Measurements from ENCODE around the gene COPS3. TPM values are rescaled to one million over a fixed set of nuclear protein-coding genes. Genes with fewer than 3 reads are reported as not detected.
"Not testable (repeated sequence)": the region's sequence is repeated elsewhere in the genome, so short reads cannot be mapped to it uniquely, and the experiment has no call there.

COPS3 gene
- total RNA-seq, 2 donors from 2014 or later = 46.0 to 65.5 TPM

DNA sequence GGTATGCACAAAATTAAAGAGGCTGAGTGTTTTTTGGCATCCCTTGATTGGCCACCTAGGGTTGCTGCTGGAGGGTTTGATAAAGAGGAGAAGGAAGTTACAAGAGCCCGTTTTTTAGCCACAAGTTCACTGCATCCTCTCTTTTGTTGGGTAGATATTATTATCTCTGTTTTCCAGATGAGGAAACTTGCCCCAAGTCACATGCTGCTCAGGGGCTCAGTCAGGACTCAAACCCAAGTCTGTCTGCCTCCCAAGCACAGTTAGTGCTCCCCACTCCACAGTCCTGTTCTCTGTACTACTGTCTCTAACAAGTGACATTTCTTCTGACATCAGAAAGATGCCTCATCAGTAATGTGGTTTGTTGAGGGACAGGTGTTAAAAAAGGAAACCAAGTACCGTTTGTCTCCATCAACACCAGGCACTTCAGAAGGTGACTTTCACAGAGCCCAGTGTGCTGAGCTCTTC lies 23.5 kb upstream of the COPS3 start:
- Histone ChIP-seq H3K9me3 (no peaks in the 10 kb centered on the region), H3K4me1 (peaks cover 0 to 27% of the 10 kb centered on the region in 2 donors), H3K36me3 (no peaks in the 10 kb centered on the region), H3K4me3 (no peak overlapping the region), H3K27ac (peak overlapping the region in 1 of 2 donors; percentile 31), H3K27me3 (no peaks in the 10 kb centered on the region)
- no peak for DNase-seq (ENCODE audit: low spot score)
- TF ChIP-seq, protein P1, sequence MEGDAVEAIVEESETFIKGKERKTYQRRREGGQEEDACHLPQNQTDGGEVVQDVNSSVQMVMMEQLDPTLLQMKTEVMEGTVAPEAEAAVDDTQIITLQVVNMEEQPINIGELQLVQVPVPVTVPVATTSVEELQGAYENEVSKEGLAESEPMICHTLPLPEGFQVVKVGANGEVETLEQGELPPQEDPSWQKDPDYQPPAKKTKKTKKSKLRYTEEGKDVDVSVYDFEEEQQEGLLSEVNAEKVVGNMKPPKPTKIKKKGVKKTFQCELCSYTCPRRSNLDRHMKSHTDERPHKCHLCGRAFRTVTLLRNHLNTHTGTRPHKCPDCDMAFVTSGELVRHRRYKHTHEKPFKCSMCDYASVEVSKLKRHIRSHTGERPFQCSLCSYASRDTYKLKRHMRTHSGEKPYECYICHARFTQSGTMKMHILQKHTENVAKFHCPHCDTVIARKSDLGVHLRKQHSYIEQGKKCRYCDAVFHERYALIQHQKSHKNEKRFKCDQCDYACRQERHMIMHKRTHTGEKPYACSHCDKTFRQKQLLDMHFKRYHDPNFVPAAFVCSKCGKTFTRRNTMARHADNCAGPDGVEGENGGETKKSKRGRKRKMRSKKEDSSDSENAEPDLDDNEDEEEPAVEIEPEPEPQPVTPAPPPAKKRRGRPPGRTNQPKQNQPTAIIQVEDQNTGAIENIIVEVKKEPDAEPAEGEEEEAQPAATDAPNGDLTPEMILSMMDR (IDR thresholded peaks at IDR 0.05) = no peak

DNA sequence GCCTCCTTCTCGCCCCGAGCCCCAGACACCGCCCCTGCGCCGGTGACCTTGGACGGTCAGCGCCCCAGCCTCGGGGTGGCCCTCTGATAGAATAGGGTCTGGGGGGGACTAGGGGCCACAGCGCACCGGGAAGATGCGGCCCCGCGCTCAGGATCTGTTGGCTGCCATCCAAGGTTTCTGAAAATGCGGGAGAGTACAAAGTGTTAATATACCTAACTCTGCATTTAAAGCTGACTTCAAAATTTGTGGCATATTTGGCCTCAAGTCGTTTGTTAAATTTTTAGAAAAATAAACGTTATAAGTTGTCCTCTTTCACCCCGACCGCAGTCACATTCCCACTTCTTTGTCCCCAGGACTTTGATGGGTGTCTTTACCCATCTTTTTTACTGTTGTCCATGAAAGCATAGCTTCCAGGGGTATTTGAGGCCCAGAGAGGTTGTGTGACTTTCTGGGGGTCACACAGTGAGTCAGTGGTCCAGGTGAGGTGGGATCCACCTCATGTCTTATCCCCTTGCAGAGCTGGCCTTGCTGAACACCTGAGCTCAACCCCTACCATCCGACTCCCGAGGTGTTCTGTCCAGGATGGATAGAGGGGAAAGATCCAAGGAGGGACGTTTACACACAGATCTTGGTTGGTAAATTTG lies 22.9 kb upstream of the COPS3 start:
- TF ChIP-seq, protein P1 (IDR thresholded peaks at IDR 0.05) = no peak
- H3K4me1 ChIP-seq = peaks cover 0 to 27% of the 10 kb centered on the region in 2 donors
- H3K27me3 ChIP-seq = no peaks in the 10 kb centered on the region
- H3K4me3 ChIP-seq = peak overlapping the region; percentile 42 to 56
- H3K36me3 ChIP-seq = no peaks in the 10 kb centered on the region
- no peaks in the 10 kb centered on the region for H3K9me3 ChIP-seq
- DNase-seq (ENCODE audit: low spot score) = no peak
- H3K27ac ChIP-seq = peak overlapping the region; percentile 59 to 71

DNA sequence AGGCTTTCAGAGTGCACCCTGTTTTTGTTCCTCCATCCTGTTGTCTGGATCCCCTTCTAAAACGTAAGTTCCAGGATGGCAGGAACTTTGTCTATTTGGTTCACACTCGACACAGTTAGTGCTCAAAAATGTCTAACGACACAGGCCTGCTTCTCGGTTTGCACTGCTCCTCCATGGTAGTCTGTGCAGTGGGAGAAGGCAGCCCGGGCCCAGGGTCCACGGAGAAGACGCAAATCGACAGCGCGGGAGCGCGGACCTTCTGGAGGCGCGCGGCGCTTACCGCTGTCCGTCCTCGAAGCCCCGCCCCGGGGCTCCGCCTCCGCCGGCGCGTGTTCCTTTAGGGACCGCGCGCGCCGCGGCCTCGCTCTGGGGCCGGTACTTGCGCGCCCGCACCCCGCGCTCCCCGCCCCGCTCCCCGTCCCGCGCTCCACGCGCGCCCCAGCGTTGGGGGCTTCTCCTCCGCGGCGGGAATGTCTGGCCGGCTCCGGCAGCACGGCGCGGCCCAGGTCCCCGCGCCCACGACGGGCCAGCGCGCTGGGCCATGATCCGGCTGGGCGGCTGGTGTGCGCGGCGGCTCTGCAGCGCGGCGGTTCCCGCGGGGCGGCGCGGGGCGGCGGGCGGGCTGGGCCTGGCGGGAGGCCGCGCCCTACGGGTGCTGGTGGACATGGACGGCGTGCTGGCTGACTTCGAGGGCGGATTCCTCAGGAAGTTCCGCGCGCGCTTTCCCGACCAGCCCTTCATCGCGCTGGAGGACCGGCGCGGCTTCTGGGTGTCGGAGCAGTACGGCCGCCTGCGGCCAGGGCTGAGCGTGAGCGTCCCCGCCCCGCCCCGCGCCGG lies 22.2 kb upstream of the COPS3 start, which contains the start of gene NT5M:
Gene NT5M, plus strand, starts transcription at position 364 of the 837 bp plus-strand sequence. Its CDS starts 178 bp downstream, at position 542.
- H3K9me3 ChIP-seq = no peaks in the 10 kb centered on the region
- DNase-seq (ENCODE audit: low spot score) = peak; percentile 64
- peak within 1 kb of the TSS; percentile 59 to 71 for H3K27ac ChIP-seq
- H3K36me3 ChIP-seq = no peaks in the 10 kb centered on the region
- H3K27me3 ChIP-seq = no peaks in the 10 kb centered on the region
- H3K4me3 ChIP-seq = peak within 1 kb of the TSS; percentile 42 to 56
- TF ChIP-seq, protein P1 (IDR thresholded peaks at IDR 0.05) = no peak
- H3K4me1 ChIP-seq = peaks cover 0 to 27% of the 10 kb centered on the region in 2 donors

DNA sequence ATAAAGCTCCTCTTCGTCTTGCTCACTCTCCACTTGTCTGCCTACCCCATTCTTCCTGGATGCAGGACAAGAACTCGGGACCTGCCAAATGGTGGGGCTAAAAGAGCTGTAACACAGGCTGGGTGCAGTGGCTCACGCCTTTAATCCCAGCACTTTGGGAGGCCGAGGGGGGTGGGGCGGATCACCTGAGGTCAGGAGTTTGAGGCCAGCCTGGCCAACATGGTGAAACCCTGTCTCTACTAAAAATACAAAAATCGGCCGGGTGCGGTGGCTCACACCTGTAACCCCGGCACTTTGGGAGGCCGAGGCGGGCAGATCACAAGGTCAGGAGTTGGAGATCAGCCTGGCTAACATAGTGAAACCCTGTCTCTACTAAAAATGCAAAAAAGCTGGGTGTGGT lies 20.6 kb upstream of the COPS3 start:
- H3K27me3 ChIP-seq; H3K36me3 ChIP-seq; H3K4me3 ChIP-seq; DNase-seq (ENCODE audit: low spot score); H3K9me3 ChIP-seq: not testable (repeated sequence)
- H3K4me1 ChIP-seq = peaks cover 0 to 27% of the 10 kb centered on the region in 2 donors
- peak overlapping the region in 1 of 2 donors; percentile 41 for H3K27ac ChIP-seq

DNA sequence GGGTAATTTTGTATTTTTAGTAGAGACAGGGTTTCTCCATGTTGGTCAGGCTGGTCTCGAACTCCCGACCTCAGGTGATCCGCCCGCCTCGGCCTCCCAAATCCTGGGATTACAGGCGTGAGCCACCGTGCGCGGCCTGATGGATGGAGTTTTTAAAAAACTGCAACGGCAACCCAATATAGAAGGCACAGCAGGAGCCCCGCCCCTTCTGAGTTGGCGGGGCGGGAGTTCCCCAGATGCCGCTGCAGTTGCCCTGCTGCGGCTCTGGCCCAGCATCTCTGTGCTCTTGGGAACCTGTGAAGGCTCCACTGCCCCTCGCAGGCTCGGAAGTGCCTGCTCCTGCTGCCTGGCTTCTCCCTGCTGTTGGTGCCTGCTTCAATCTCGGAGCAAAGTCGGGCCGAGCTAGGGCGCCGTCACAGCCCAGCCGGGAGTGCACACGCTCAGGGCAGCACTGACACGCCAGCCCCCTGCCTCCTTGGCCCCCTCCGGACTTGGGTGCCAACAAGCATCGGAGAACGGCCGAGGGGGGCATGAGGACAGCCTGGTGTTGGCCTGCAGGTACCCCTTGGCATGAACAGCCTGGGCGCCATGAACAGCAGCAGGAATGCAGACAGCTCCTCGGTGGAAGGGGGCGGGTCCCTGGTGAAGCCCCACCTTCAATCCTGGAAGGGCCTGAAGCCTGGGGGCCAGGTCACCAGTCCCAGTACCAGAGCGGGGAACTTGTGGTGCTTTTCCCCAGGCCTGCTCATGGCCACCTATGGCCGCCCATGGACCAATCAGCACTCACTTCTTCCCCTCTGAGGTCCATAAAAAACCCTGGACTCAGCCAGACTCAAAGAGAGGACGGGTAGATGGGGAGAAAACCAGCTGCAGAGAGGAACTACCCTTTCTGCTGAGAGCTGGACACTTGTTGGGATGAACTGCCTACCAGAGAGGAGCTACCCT lies 19.9 kb upstream of the COPS3 start:
- peaks cover 0 to 27% of the 10 kb centered on the region in 2 donors for H3K4me1 ChIP-seq
- H3K27me3 ChIP-seq = no peaks in the 10 kb centered on the region
- peak overlapping the region; percentile 35 to 41 for H3K27ac ChIP-seq
- TF ChIP-seq, protein P1 (IDR thresholded peaks at IDR 0.05) = no peak
- no peak for DNase-seq (ENCODE audit: low spot score)
- H3K36me3 ChIP-seq = no peaks in the 10 kb centered on the region
- peak overlapping the region; percentile 35 to 54 for H3K4me3 ChIP-seq
- H3K9me3 ChIP-seq = no peaks in the 10 kb centered on the region
